ENCODE measurements around the gene PYCR2. TPM values are rescaled to one million over a fixed set of nuclear protein-coding genes. Genes with fewer than 3 reads are reported as not detected.

PYCR2 gene
- total RNA-seq, 2 donors from 2014 or later, result 46.6 to 50.2 TPM

GRCh38 chr1:225953315-225953714, 29.3 kb upstream of the PYCR2 start:
- Histone ChIP-seq H3K36me3 (no peaks in the 10 kb centered on the region), H3K4me1 (ENCODE audit: control insufficient read depth in 1 of 2, low read depth in 2 of 2) (peaks cover 0 to 9% of the 10 kb centered on the region in 2 donors), H3K27me3 (replicated peaks; ENCODE audit: insufficient read depth) (no peaks in the 10 kb centered on the region), H3K27ac (no peak overlapping the region), H3K9me3 (no peaks in the 10 kb centered on the region), H3K4me3 (no peak overlapping the region)
- TF ChIP-seq CTCF (IDR thresholded peaks at IDR 0.05), result no peak
- ATAC-seq (ENCODE audit: insufficient number of reproducible peaks, low FRiP score, low read depth) (no peak), DNase-seq (ENCODE audit: low spot score) (no peak)

GRCh38 chr1:225950905-225951497, 27.0 kb upstream of the PYCR2 start:
- H3K36me3 ChIP-seq, result no peaks in the 10 kb centered on the region
- ATAC-seq (ENCODE audit: insufficient number of reproducible peaks, low FRiP score, low read depth) (peak; percentile 46), DNase-seq (ENCODE audit: low spot score) (no peak)
- no peak for TF ChIP-seq CTCF (IDR thresholded peaks at IDR 0.05)
- H3K4me3 ChIP-seq, result peak overlapping the region; percentile 27
- peaks cover 0 to 9% of the 10 kb centered on the region in 2 donors for H3K4me1 ChIP-seq (ENCODE audit: control insufficient read depth in 1 of 2, low read depth in 2 of 2)
- H3K27ac ChIP-seq, result no peak overlapping the region
- no peaks in the 10 kb centered on the region for H3K9me3 ChIP-seq
- no peaks in the 10 kb centered on the region for H3K27me3 ChIP-seq (replicated peaks; ENCODE audit: insufficient read depth)

- ATAC-seq (ENCODE audit: insufficient number of reproducible peaks, low FRiP score, low read depth) (no peak), DNase-seq (ENCODE audit: low spot score) (no peak)
- no peak for TF ChIP-seq CTCF (IDR thresholded peaks at IDR 0.05)
- Histone ChIP-seq H3K4me3 (no peak overlapping the region), H3K4me1 (ENCODE audit: control insufficient read depth in 1 of 2, low read depth in 2 of 2) (peaks cover 0 to 9% of the 10 kb centered on the region in 2 donors), H3K27ac (no peak overlapping the region), H3K27me3 (replicated peaks; ENCODE audit: insufficient read depth) (no peaks in the 10 kb centered on the region), H3K36me3 (no peaks in the 10 kb centered on the region), H3K9me3 (no peaks in the 10 kb centered on the region)
Measured at GRCh38 chr1:225949041-225949440, 25.0 kb upstream of the PYCR2 start.

- TF ChIP-seq CTCF (IDR thresholded peaks at IDR 0.05), result no peak
- Histone ChIP-seq H3K27me3 (replicated peaks; ENCODE audit: insufficient read depth) (no peaks in the 10 kb centered on the region), H3K36me3 (no peaks in the 10 kb centered on the region), H3K4me3 (no peak overlapping the region), H3K4me1 (ENCODE audit: control insufficient read depth in 1 of 2, low read depth in 2 of 2) (peaks cover 0 to 11% of the 10 kb centered on the region in 2 donors), H3K9me3 (no peaks in the 10 kb centered on the region), H3K27ac (no peak overlapping the region)
- ATAC-seq (ENCODE audit: insufficient number of reproducible peaks, low FRiP score, low read depth) (no peak), DNase-seq (ENCODE audit: low spot score) (no peak)
Measured at GRCh38 chr1:225946803-225947202, 22.8 kb upstream of the PYCR2 start.

GRCh38 chr1:225946082-225946620, 22.1 kb upstream of the PYCR2 start:
- TF ChIP-seq CTCF (IDR thresholded peaks at IDR 0.05), result no peak
- no peak for DNase-seq (ENCODE audit: low spot score)
- Histone ChIP-seq H3K27me3 (replicated peaks; ENCODE audit: insufficient read depth) (no peaks in the 10 kb centered on the region), H3K36me3 (no peaks in the 10 kb centered on the region), H3K4me1 (ENCODE audit: control insufficient read depth in 1 of 2, low read depth in 2 of 2) (peaks cover 5 to 12% of the 10 kb centered on the region in 2 donors), H3K9me3 (no peaks in the 10 kb centered on the region), H3K27ac (no peak overlapping the region), H3K4me3 (no peak overlapping the region)
- ATAC-seq (ENCODE audit: insufficient number of reproducible peaks, low FRiP score, low read depth), result no peak
